Activated CD8-positive, alpha-beta T cell treated with anti-CD3 and anti-CD28 coated beads for 36 hours (primary cell): ENCODE results near the gene AFDN. TPM values are rescaled to one million over a fixed set of nuclear protein-coding genes. Genes with fewer than 3 reads are reported as not detected.

Experiments
- ATAC-seq: fragments of 200-7000 bp; cut with Tn5 transposase; one replicate; pipeline ENCODE4 v1.10.0; 2021; ENCODE audit warnings: mild to moderate bottlenecking, moderate library complexity
- CTCF ChIA-PET: fragments of 350-600 bp; sonication (Branson Sonifier 250); formaldehyde crosslinking; loops from one replicate; lab custom pipeline; 2021; ENCODE audit warnings: antibody characterized with exemption; lab: Charles Lee
- POLR2A ChIA-PET: fragments of 350-600 bp; sonication (Branson Sonifier 250); formaldehyde crosslinking; loops from one replicate; lab custom pipeline; 2021; ENCODE audit warnings: antibody characterized with exemption; lab: Charles Lee
- DNase-seq: peaks from one replicate; pipeline ENCODE4 v3.0.0-alpha.2; 2020
- H3K27ac Mint-ChIP-seq: one replicate; pipeline ENCODE4 v1.8.0; 2021; ENCODE audit warnings: mild to moderate bottlenecking, mixed read lengths
- H3K27me3 Mint-ChIP-seq: one replicate; pipeline ENCODE4 v1.8.0; 2021; ENCODE audit warnings: mixed read lengths
- H3K36me3 Mint-ChIP-seq: one replicate; pipeline ENCODE4 v1.8.0; 2021; ENCODE audit warnings: low read depth, mixed read lengths
- H3K4me1 Mint-ChIP-seq: one replicate; pipeline ENCODE4 v1.8.0; 2021; ENCODE audit warnings: low read depth, mixed read lengths
- H3K4me3 Mint-ChIP-seq: one replicate; pipeline ENCODE4 v1.8.0; 2021; ENCODE audit warnings: mild to moderate bottlenecking, moderate library complexity, mixed read lengths
- H3K9me3 Mint-ChIP-seq: one replicate; pipeline ENCODE4 v1.8.0; 2021; ENCODE audit warnings: mixed read lengths
- CTCF ChIP-seq: fragments of 200-600 bp; IDR thresholded peaks from one replicate; pipeline ENCODE4 v1.8.0; 2022; ENCODE audit warnings: antibody characterized with exemption, mild to moderate bottlenecking
- intact Hi-C: fragments of 100-400 bp; cut with micrococcal nuclease; formaldehyde crosslinking; loops from one replicate; pipeline ENCODE4 v1.10.0; 2022
- total RNA-seq, 2 experiments: library from RNA; stranded (reverse); gene quantifications; one replicate each; pipeline ENCODE4 v1.2.3, GENCODE V29; 2021

The AFDN gene
- total RNA-seq, 2 experiments from 2014 or later = 13.0 to 14.1 TPM

GRCh38 chr6:167968091-167968490 lies 141.4 kb downstream of the AFDN start:
- no peaks in the 10 kb centered on the region for H3K9me3 Mint-ChIP-seq
- no peak for ATAC-seq
- H3K36me3 Mint-ChIP-seq = no peaks in the 10 kb centered on the region
- intact Hi-C loops = no loop called here
- H3K4me1 Mint-ChIP-seq = no peaks in the 10 kb centered on the region
- no peak overlapping the region for H3K27ac Mint-ChIP-seq
- H3K27me3 Mint-ChIP-seq = no peaks in the 10 kb centered on the region
- H3K4me3 Mint-ChIP-seq = no peak overlapping the region
- peak; percentile 51 for TF ChIP-seq CTCF
- ChIA-PET POLR2A (no interaction called here), CTCF (interaction anchor here (1.0 to 1.3 kb wide), 2 partner anchors 16 to 30 kb away, joined by 3 to 4 read pairs; no protein-coding TSS in a partner anchor)
- peak; percentile 63 for DNase-seq

GRCh38 chr6:167970230-167970629 lies 143.5 kb downstream of the AFDN start:
- CTCF ChIA-PET = interaction anchor here (0.6 kb wide), 1 partner anchor 603 kb away, joined by 3 read pairs; no protein-coding TSS in a partner anchor

GRCh38 chr6:167972193-167972592 lies 145.5 kb downstream of the AFDN start:
- Mint-ChIP-seq H3K4me3 (no peak overlapping the region), H3K9me3 (no peaks in the 10 kb centered on the region), H3K27me3 (no peaks in the 10 kb centered on the region), H3K36me3 (no peaks in the 10 kb centered on the region), H3K4me1 (no peaks in the 10 kb centered on the region), H3K27ac (no peak overlapping the region)
- DNase-seq (no peak), ATAC-seq (no peak)
- ChIA-PET CTCF (no interaction called here), POLR2A (no interaction called here)
- intact Hi-C loops = no loop called here
- no peak for TF ChIP-seq CTCF

More at GRCh38 chr6:167970230-167970629, 143.5 kb downstream of the AFDN start:
- Mint-ChIP-seq H3K27ac (no peak overlapping the region), H3K27me3 (no peaks in the 10 kb centered on the region), H3K36me3 (no peaks in the 10 kb centered on the region), H3K4me1 (no peaks in the 10 kb centered on the region), H3K4me3 (no peak overlapping the region), H3K9me3 (no peaks in the 10 kb centered on the region)
- no peak for DNase-seq
- no peak for TF ChIP-seq CTCF
- ATAC-seq = no peak
- intact Hi-C loops = no loop called here
- POLR2A ChIA-PET = no interaction called here

- Mint-ChIP-seq H3K4me3 (no peak overlapping the region), H3K27me3 (no peaks in the 10 kb centered on the region), H3K4me1 (no peaks in the 10 kb centered on the region), H3K9me3 (no peaks in the 10 kb centered on the region), H3K27ac (no peak overlapping the region), H3K36me3 (no peaks in the 10 kb centered on the region)
- no peak for DNase-seq
- intact Hi-C loops = no loop called here
- ChIA-PET CTCF (no interaction called here), POLR2A (no interaction called here)
- ATAC-seq = no peak
- no peak for TF ChIP-seq CTCF
These were observed 146.6 kb downstream of the AFDN start for GRCh38 chr6:167973148-167973885.

GRCh38 chr6:167974640-167975344 lies 148.1 kb downstream of the AFDN start:
- H3K27me3 Mint-ChIP-seq = no peaks in the 10 kb centered on the region
- no peak for TF ChIP-seq CTCF
- DNase-seq (no peak), ATAC-seq (no peak)
- H3K36me3 Mint-ChIP-seq = no peaks in the 10 kb centered on the region
- no peaks in the 10 kb centered on the region for H3K9me3 Mint-ChIP-seq
- ChIA-PET POLR2A (no interaction called here), CTCF (no interaction called here)
- H3K4me3 Mint-ChIP-seq = no peak overlapping the region
- no peak overlapping the region for H3K27ac Mint-ChIP-seq
- no peaks in the 10 kb centered on the region for H3K4me1 Mint-ChIP-seq
- intact Hi-C loops = no loop called here
